Natural killer cell (primary cell): ENCODE measurements around the gene PDCD6IP. TPM values are rescaled to one million over a fixed set of nuclear protein-coding genes. Genes with fewer than 3 reads are reported as not detected.
A peak's percentile ranks its signal among the peaks of the same experiment; 100 is the strongest.
"Not testable (repeated sequence)": the region's sequence is repeated elsewhere in the genome, so short reads cannot be mapped to it uniquely, and the experiment has no call there.

Source experiments
- ATAC-seq, 3 donors: fragments of 150-1000 bp in 2 of 3; fragments of 200-7000 bp in 1 of 3; cut with Tn5 transposase; 1 replicate in 1 of 3; 2 replicates in 2 of 3; pipeline ENCODE4 v1.10.0; 2021; ENCODE audit warnings: mild to moderate bottlenecking in 2 of 3, moderate library complexity in 2 of 3
- DNase-seq, 2 donors: peaks; one replicate each; pipeline versions ENCODE4 v3.0.0 to v3.0.0-alpha.2; 2013 to 2021; ENCODE audit warnings: mixed read lengths in 1 of 2
- H3K27ac ChIP-seq: one replicate; pipeline ENCODE4 v1.5.1; 2013; ENCODE audit warnings: mild to moderate bottlenecking, low read length
- H3K27me3 ChIP-seq: one replicate; pipeline ENCODE4 v1.6.1; 2013; ENCODE audit warnings: low read length; ENCODE audit not compliant: control insufficient read depth, insufficient read depth
- H3K36me3 ChIP-seq: one replicate; pipeline ENCODE4 v1.6.1; 2013; ENCODE audit warnings: low read length; ENCODE audit not compliant: control insufficient read depth, insufficient read depth
- H3K4me1 ChIP-seq: one replicate; pipeline ENCODE4 v1.6.1; 2013; ENCODE audit warnings: low read length; ENCODE audit not compliant: control insufficient read depth, insufficient read depth
- H3K4me3 ChIP-seq: one replicate; pipeline ENCODE4 v1.5.1; 2013; ENCODE audit warnings: low read length
- H3K9me3 ChIP-seq: one replicate; pipeline ENCODE4 v1.6.1; 2013; ENCODE audit warnings: low read length; ENCODE audit not compliant: control insufficient read depth, insufficient read depth
- H3K27ac Mint-ChIP-seq, 2 donors: one replicate each; pipeline ENCODE4 v1.8.0; 2022; ENCODE audit warnings: mild to moderate bottlenecking in 2 of 2, mixed read lengths in 2 of 2, moderate library complexity in 1 of 2
- H3K27me3 Mint-ChIP-seq, 2 donors: one replicate each; pipeline ENCODE4 v1.8.0; 2022; ENCODE audit warnings: low read depth in 2 of 2, mixed read lengths in 2 of 2
- H3K36me3 Mint-ChIP-seq: one replicate; pipeline ENCODE4 v1.8.0; 2022; ENCODE audit warnings: mixed read lengths
- H3K4me1 Mint-ChIP-seq, 2 donors: one replicate each; pipeline ENCODE4 v1.8.0; 2022; ENCODE audit warnings: mixed read lengths in 2 of 2
- H3K4me3 Mint-ChIP-seq: one replicate; pipeline ENCODE4 v1.8.0; 2022; ENCODE audit warnings: mild to moderate bottlenecking, moderate library complexity, mixed read lengths
- H3K9me3 Mint-ChIP-seq, 2 donors: one replicate each; pipeline ENCODE4 v1.8.0; 2022; ENCODE audit warnings: mixed read lengths in 2 of 2
- WGBS: methylation state at CpG from one replicate; pipeline ENCODE4 v1.1.7; 2013; ENCODE audit warnings: missing lambda C conversion rate; ENCODE audit not compliant: insufficient coverage; 5-methylcytosine and 5-hydroxymethylcytosine counted together
- intact Hi-C: fragments of 100-400 bp; cut with micrococcal nuclease; formaldehyde crosslinking; loops from one replicate; pipeline ENCODE4 v1.14.2; 2022
- total RNA-seq, 4 donors: library from RNA; stranded (reverse); fragments of 120-200 nt in 1 of 4; gene quantifications; one replicate each; pipeline versions ENCODE4 v1.2.3 to v1.2.4, GENCODE V29; 2013 to 2022
- TF ChIP-seq, protein P1 (sequence below): fragments of 200-600 bp; IDR thresholded peaks from one replicate; pipeline ENCODE4 v1.8.0; 2022; ENCODE audit warnings: antibody characterized with exemption

Gene PDCD6IP
- total RNA-seq, 3 donors from 2014 or later (not counting 1 experiment from before 2014, with no cell fraction given): 170 to 182 (median 179) TPM

- WGBS: 95% methylated on average over 2 of the region's 2 CpGs
- TF ChIP-seq, protein P1, sequence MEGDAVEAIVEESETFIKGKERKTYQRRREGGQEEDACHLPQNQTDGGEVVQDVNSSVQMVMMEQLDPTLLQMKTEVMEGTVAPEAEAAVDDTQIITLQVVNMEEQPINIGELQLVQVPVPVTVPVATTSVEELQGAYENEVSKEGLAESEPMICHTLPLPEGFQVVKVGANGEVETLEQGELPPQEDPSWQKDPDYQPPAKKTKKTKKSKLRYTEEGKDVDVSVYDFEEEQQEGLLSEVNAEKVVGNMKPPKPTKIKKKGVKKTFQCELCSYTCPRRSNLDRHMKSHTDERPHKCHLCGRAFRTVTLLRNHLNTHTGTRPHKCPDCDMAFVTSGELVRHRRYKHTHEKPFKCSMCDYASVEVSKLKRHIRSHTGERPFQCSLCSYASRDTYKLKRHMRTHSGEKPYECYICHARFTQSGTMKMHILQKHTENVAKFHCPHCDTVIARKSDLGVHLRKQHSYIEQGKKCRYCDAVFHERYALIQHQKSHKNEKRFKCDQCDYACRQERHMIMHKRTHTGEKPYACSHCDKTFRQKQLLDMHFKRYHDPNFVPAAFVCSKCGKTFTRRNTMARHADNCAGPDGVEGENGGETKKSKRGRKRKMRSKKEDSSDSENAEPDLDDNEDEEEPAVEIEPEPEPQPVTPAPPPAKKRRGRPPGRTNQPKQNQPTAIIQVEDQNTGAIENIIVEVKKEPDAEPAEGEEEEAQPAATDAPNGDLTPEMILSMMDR: no peak
- ATAC-seq (no peak), DNase-seq (no peak)
- H3K27ac ChIP-seq: no peak overlapping the region
- no peak overlapping the region for H3K4me3 ChIP-seq
- intact Hi-C loops: no loop called here
- H3K27ac Mint-ChIP-seq: no peak overlapping the region
- no peaks in the 10 kb centered on the region for H3K4me1 ChIP-seq
- H3K36me3 Mint-ChIP-seq: no peaks in the 10 kb centered on the region
- peaks cover 17 to 25% of the 10 kb centered on the region in 2 donors for H3K4me1 Mint-ChIP-seq
- no peaks in the 10 kb centered on the region for H3K9me3 Mint-ChIP-seq
- no peaks in the 10 kb centered on the region for H3K9me3 ChIP-seq
- H3K27me3 ChIP-seq: no peaks in the 10 kb centered on the region
- H3K36me3 ChIP-seq: peaks cover 55% of the 10 kb centered on the region
- H3K27me3 Mint-ChIP-seq: no peaks in the 10 kb centered on the region
- H3K4me3 Mint-ChIP-seq: no peak overlapping the region
Measured at GRCh38 chr3:33829720-33830119, 31.3 kb downstream of the PDCD6IP start.

DNA sequence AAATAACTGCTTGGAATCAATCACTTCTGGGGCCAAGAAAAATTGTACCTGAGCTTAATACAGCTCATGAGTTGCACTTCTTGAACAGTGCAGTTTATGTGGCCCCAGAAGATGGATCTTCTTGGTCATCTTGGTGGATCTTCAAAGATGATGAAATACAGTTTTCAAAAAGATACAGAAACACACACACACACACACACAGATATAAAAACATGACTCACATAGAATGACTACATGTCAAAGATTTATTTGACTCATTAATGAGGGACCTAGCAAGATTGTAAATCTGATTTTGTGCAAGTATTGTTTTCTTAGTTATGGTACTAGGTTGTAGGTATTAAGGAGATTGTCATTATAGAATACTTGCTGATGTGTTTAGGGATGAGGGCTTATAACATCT, 32.6 kb downstream of the PDCD6IP start:
- H3K36me3 Mint-ChIP-seq: peaks cover 4% of the 10 kb centered on the region
- H3K36me3 ChIP-seq: peaks cover 49% of the 10 kb centered on the region
- intact Hi-C loops: no loop called here

GRCh38 chr3:33833408-33834095, 35.1 kb downstream of the PDCD6IP start:
- 89% methylated on average over 1 of the region's 1 CpG for WGBS
- no peak overlapping the region for H3K4me3 Mint-ChIP-seq
- Histone ChIP-seq H3K4me1 (no peaks in the 10 kb centered on the region), H3K9me3 (no peaks in the 10 kb centered on the region), H3K36me3 (peaks cover 38% of the 10 kb centered on the region), H3K27me3 (no peaks in the 10 kb centered on the region), H3K27ac (no peak overlapping the region), H3K4me3 (no peak overlapping the region)
- H3K9me3 Mint-ChIP-seq: no peaks in the 10 kb centered on the region
- intact Hi-C loops: no loop called here
- peak overlapping the region; percentile 56 to 85 for H3K27ac Mint-ChIP-seq
- no peak for ATAC-seq
- H3K36me3 Mint-ChIP-seq: peaks cover 13% of the 10 kb centered on the region
- peaks cover 12 to 23% of the 10 kb centered on the region in 2 donors for H3K4me1 Mint-ChIP-seq
- TF ChIP-seq, protein P1: no peak
- H3K27me3 Mint-ChIP-seq: no peaks in the 10 kb centered on the region
- no peak for DNase-seq

More for the DNA sequence above, 32.6 kb downstream of the PDCD6IP start:
- no peak for ATAC-seq
- no peak overlapping the region for H3K4me3 Mint-ChIP-seq
- Histone ChIP-seq H3K27me3 (no peaks in the 10 kb centered on the region), H3K4me3 (no peak overlapping the region), H3K9me3 (no peaks in the 10 kb centered on the region), H3K27ac (no peak overlapping the region), H3K4me1 (no peaks in the 10 kb centered on the region)
- peaks cover 17 to 27% of the 10 kb centered on the region in 2 donors for H3K4me1 Mint-ChIP-seq
- TF ChIP-seq, protein P1: no peak
- H3K9me3 Mint-ChIP-seq: no peaks in the 10 kb centered on the region
- no peak overlapping the region for H3K27ac Mint-ChIP-seq
- no peak for DNase-seq
- H3K27me3 Mint-ChIP-seq: no peaks in the 10 kb centered on the region

DNA sequence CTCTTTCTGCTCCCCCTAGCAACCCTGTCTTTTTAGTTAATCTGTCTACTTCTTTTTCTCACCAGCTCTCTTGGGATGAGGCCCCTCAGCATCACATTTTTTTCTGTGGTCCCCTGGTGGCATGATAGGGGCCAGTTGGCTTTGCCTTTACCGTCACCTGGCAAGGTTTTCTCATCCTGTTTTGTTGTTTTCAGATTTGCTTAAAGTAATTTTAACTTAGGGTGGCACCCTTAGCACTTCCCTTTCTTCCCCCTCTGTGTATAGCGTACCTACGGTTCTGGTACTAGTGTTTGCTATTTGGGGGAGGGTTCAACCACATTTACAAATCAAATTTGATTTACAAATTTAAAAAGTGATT, 35.6 kb downstream of the PDCD6IP start:
- Mint-ChIP-seq H3K9me3 (no peaks in the 10 kb centered on the region), H3K4me3 (no peak overlapping the region), H3K36me3 (peaks cover 16% of the 10 kb centered on the region), H3K4me1 (peaks cover 12 to 23% of the 10 kb centered on the region in 2 donors), H3K27ac (peak overlapping the region; percentile 56 to 85), H3K27me3 (no peaks in the 10 kb centered on the region)
- WGBS: no CpG with 5 or more reads among the region's 3 CpGs
- Histone ChIP-seq H3K4me1 (no peaks in the 10 kb centered on the region), H3K4me3 (no peak overlapping the region), H3K36me3 (peaks cover 37% of the 10 kb centered on the region), H3K9me3 (no peaks in the 10 kb centered on the region), H3K27ac (no peak overlapping the region), H3K27me3 (no peaks in the 10 kb centered on the region)
- intact Hi-C loops: no loop called here
- ATAC-seq (no peak), DNase-seq (no peak)
- TF ChIP-seq, protein P1: no peak

DNA sequence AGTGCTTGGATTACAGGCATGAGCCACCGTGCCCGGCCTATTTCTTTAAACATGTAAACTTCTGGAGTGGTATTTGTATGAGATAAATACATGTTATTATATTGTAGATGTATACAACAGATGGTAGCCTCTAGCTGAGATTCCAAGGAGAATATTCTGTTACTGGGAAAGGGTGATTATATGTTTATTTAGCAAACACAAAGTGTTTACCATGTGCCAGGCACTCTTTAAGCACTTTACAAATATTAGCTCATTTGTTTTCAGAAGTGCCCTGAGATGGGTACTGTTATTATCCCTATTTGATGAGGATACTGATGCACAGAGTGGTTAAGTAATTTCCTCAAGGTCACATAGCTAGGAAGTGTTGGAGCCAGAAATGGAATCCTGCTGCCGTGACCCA, 38.8 kb downstream of the PDCD6IP start:
- H3K27me3 Mint-ChIP-seq, H3K4me1 ChIP-seq, H3K4me3 ChIP-seq, H3K27ac Mint-ChIP-seq, H3K9me3 Mint-ChIP-seq, H3K27me3 ChIP-seq, H3K27ac ChIP-seq, ATAC-seq, DNase-seq, intact Hi-C loops, H3K9me3 ChIP-seq, H3K4me3 Mint-ChIP-seq: not testable (repeated sequence)
- Mint-ChIP-seq H3K36me3 (peaks cover 20% of the 10 kb centered on the region), H3K4me1 (peaks cover 12 to 23% of the 10 kb centered on the region in 2 donors)
- 100% methylated on average over 2 of the region's 3 CpGs for WGBS
- H3K36me3 ChIP-seq: peaks cover 24% of the 10 kb centered on the region
